HepG2 (cell line): ENCODE data around the gene BPHL. TPM values are rescaled to one million over a fixed set of nuclear protein-coding genes. Genes with fewer than 3 reads are reported as not detected.

ENCODE experiments used
- ERF ChIP-seq: IDR thresholded peaks from 2 replicates; pipeline ENCODE4 v1.6.1; 2018; ENCODE audit warnings: missing biosample characterization, missing genetic modification reagents
- ESRRA ChIP-seq: sonication (generic); formaldehyde crosslinking; IDR thresholded peaks from 2 replicates; pipeline ENCODE4 v1.5.1; 2020; ENCODE audit warnings: mild to moderate bottlenecking, low read depth, missing genetic modification reagents
- FLYWCH1 ChIP-seq: sonication (generic); formaldehyde crosslinking; IDR thresholded peaks from 2 replicates; pipeline ENCODE4 v1.8.1; 2023; ENCODE audit warnings: mild to moderate bottlenecking, missing genetic modification reagents
- FOXK1 ChIP-seq: sonication (generic); formaldehyde crosslinking; IDR thresholded peaks from 2 replicates; pipeline ENCODE4 v1.4.0; 2020; ENCODE audit warnings: low read depth, missing genetic modification reagents, borderline replicate concordance
- GABPA ChIP-seq, 2 experiments: IDR thresholded peaks; 2 replicates each; pipeline ENCODE4 v1.6.1; 2011 to 2016; ENCODE audit warnings: low read depth in 2 of 2, low read length in 1 of 2, missing biosample characterization in 1 of 2, missing genetic modification characterization in 1 of 2
- GABPB1 ChIP-seq: IDR thresholded peaks from 2 replicates; pipeline ENCODE4 v1.6.1; 2016; ENCODE audit warnings: mild to moderate bottlenecking, missing genetic modification reagents, moderate library complexity, missing compliant biosample characterization
- HNRNPLL ChIP-seq: fragments of 200-400 bp; formaldehyde crosslinking; IDR thresholded peaks from 2 replicates; pipeline ENCODE4 v1.6.1; 2017; ENCODE audit warnings: mild to moderate bottlenecking, low read depth, low read length; ENCODE audit not compliant: poor library complexity, severe bottlenecking
- MLX ChIP-seq: IDR thresholded peaks from 2 replicates; pipeline ENCODE4 v1.6.1; 2016
- MYPOP ChIP-seq: sonication (generic); formaldehyde crosslinking; IDR thresholded peaks from 2 replicates; pipeline ENCODE4 v1.8.1; 2023; ENCODE audit warnings: mild to moderate bottlenecking, moderate library complexity, missing genetic modification reagents
- NR2F2 ChIP-seq: IDR thresholded peaks from 2 replicates; pipeline ENCODE4 v1.6.1; 2012; ENCODE audit warnings: low read depth, inconsistent platforms, borderline replicate concordance
- PHF20 ChIP-seq: sonication (generic); formaldehyde crosslinking; IDR thresholded peaks from 2 replicates; pipeline ENCODE4 v1.5.0; 2020; ENCODE audit warnings: mild to moderate bottlenecking, missing genetic modification reagents
- PHF5A ChIP-seq: IDR thresholded peaks from one replicate; pipeline ENCODE4 v1.6.1; 2018; ENCODE audit warnings: low read depth, missing genetic modification reagents; ENCODE audit not compliant: unreplicated experiment
- SOX6 ChIP-seq, 2 experiments: fragments of 450-650 bp in 1 of 2; sonication (generic) in 1 of 2; formaldehyde crosslinking in 1 of 2; IDR thresholded peaks; 2 replicates each; pipeline versions ENCODE4 v1.4.0 to v1.6.1; 2017 to 2020; ENCODE audit warnings: antibody characterized with exemption in 1 of 2, mild to moderate bottlenecking in 1 of 2, missing genetic modification reagents in 1 of 2
- THAP11 ChIP-seq: IDR thresholded peaks from 2 replicates; pipeline ENCODE4 v1.6.1; 2016; ENCODE audit warnings: missing biosample characterization, missing genetic modification reagents
- TRAFD1 ChIP-seq: sonication (generic); formaldehyde crosslinking; IDR thresholded peaks from 2 replicates; pipeline ENCODE4 v1.5.1; 2020; ENCODE audit warnings: missing genetic modification reagents, mild to moderate bottlenecking, borderline replicate concordance
- ZEB1 ChIP-seq: IDR thresholded peaks from 2 replicates; pipeline ENCODE4 v1.6.1; 2012; ENCODE audit warnings: mild to moderate bottlenecking, low read depth, inconsistent platforms; ENCODE audit not compliant: insufficient replicate concordance
- ZMAT3 ChIP-seq: sonication (generic); formaldehyde crosslinking; conservative IDR thresholded peaks from 2 replicates; pipeline ENCODE4 v1.7.0; 2021; ENCODE audit warnings: missing genetic modification reagents
- ZMYM4 ChIP-seq: sonication (generic); formaldehyde crosslinking; IDR thresholded peaks from 2 replicates; pipeline ENCODE4 v1.8.1; 2023; ENCODE audit warnings: mild to moderate bottlenecking, missing genetic modification reagents
- ZNF33B ChIP-seq: sonication (generic); formaldehyde crosslinking; IDR thresholded peaks from 2 replicates; pipeline ENCODE4 v1.5.1; 2020; ENCODE audit warnings: mild to moderate bottlenecking, missing genetic modification reagents
- ZNF496 ChIP-seq: sonication (generic); formaldehyde crosslinking; IDR thresholded peaks from 2 replicates; pipeline ENCODE4 v1.8.1; 2023; ENCODE audit warnings: mild to moderate bottlenecking, moderate library complexity, missing genetic modification reagents; ENCODE audit not compliant: insufficient replicate concordance
- ZNF605 ChIP-seq: sonication (generic); formaldehyde crosslinking; IDR thresholded peaks from 2 replicates; pipeline ENCODE4 v1.8.0; 2022; ENCODE audit warnings: mild to moderate bottlenecking, missing genetic modification reagents
- ZNF672 ChIP-seq: sonication (generic); formaldehyde crosslinking; IDR thresholded peaks from 2 replicates; pipeline ENCODE4 v1.8.1; 2022; ENCODE audit warnings: missing genetic modification reagents
- ZNF749 ChIP-seq: sonication (generic); formaldehyde crosslinking; IDR thresholded peaks from 2 replicates; pipeline ENCODE4 v1.8.0; 2022; ENCODE audit warnings: mild to moderate bottlenecking, missing genetic modification reagents, moderate library complexity, borderline replicate concordance
- ZNF75D ChIP-seq: sonication (generic); formaldehyde crosslinking; IDR thresholded peaks from 2 replicates; pipeline ENCODE4 v1.8.1; 2023; ENCODE audit warnings: missing genetic modification reagents, mild to moderate bottlenecking, borderline replicate concordance
- ZSCAN30 ChIP-seq: sonication (generic); formaldehyde crosslinking; IDR thresholded peaks from 2 replicates; pipeline ENCODE4 v1.5.0; 2020; ENCODE audit warnings: mild to moderate bottlenecking, missing genetic modification reagents
- ZSCAN9 ChIP-seq: IDR thresholded peaks from 2 replicates; pipeline ENCODE4 v1.6.1; 2016; ENCODE audit warnings: borderline replicate concordance
- polyA plus RNA-seq, 8 experiments: library from polyadenylated mRNA; depleted of rRNA in 3 of 8; stranded (reverse) in 7 of 8; unstranded in 1 of 8; fragments of >200 nt; fragmentation: Illumina TruSeq in 4 of 8; extraction: Trizol in 4 of 8; gene quantifications; 2 replicates each; pipeline versions ENCODE4 v1.2.1 to v1.2.3, GENCODE V29; 2011 to 2016; ENCODE audit warnings: low read depth in 4 of 8, missing spikeins in 1 of 8, mixed read lengths in 1 of 8; ENCODE audit not compliant: insufficient read depth in 1 of 8
- total RNA-seq, 5 experiments: library from RNA; depleted of rRNA; stranded (reverse); fragments of >200 nt; fragmentation: Illumina TruSeq; extraction: Trizol; gene quantifications; 2 replicates each; pipeline ENCODE4 v1.2.3, GENCODE V29; 2016; ENCODE audit warnings: low read depth in 1 of 5

Gene BPHL
- total and polyA plus RNA-seq, 2 of the 13 experiments (the other 11 are each of a cell fraction or from before 2014, with no cell fraction given), result 37.8 to 39.5 TPM

- TF ChIP-seq ZNF749 (CRISPR knock-in tag) (no peak), FLYWCH1 (CRISPR knock-in tag) (peak; percentile 92; the same call in 1 of the 2 replicates), GABPA (IDR thresholded peaks at IDR 0.05; ENCODE audit: low read depth, low read length) (no peak), GABPA (CRISPR knock-in tag; IDR thresholded peaks at IDR 0.05; ENCODE audit: low read depth) (no peak), FOXK1 (CRISPR knock-in tag) (peak; percentile 42; the same call in 1 of the 2 replicates), ZMAT3 (CRISPR knock-in tag) (peak; percentile 90; the same call in 1 of the 2 replicates), ZNF496 (CRISPR knock-in tag) (no peak), THAP11 (CRISPR knock-in tag) (peak; percentile 44; the same call in 1 of the 2 replicates), HNRNPLL (peak; percentile 81), PHF20 (no peak; the same call in 1 of the 2 replicates), NR2F2 (no peak), MLX (CRISPR knock-in tag) (no peak; the same call in 1 of the 2 replicates), ESRRA (0 out of 2 replicates have a peak, but pooled peaks have one; percentile 53), ZSCAN9 (CRISPR knock-in tag) (peak; percentile 76; the same call in 1 of the 2 replicates), GABPB1 (CRISPR knock-in tag) (peak; percentile 80), ZNF75D (no peak), ZEB1 (no peak), ZMYM4 (peak; percentile 83), ZNF33B (CRISPR knock-in tag) (0 out of 2 replicates have a peak, but pooled peaks have one; percentile 60), MYPOP (CRISPR knock-in tag) (peak; percentile 98), ZSCAN30 (CRISPR knock-in tag) (no peak), PHF5A (CRISPR knock-in tag) (no peak), ERF (peak; percentile 96), TRAFD1 (CRISPR knock-in tag) (no peak; the same call in 1 of the 2 replicates), ZNF672 (CRISPR knock-in tag) (peak; percentile 88; the same call in 1 of the 2 replicates), ZNF605 (CRISPR knock-in tag) (peak; percentile 98), SOX6 (IDR thresholded peaks at IDR 0.05) (no peak), SOX6 (CRISPR knock-in tag; IDR thresholded peaks at IDR 0.05) (peak; percentile 86)
These were observed 44.2 kb downstream of the BPHL start (continued) for GRCh38 chr6:3162565-3163247.
